Suprapubic skin (tissue), 4 donors: ENCODE measurements around the gene SPRR1A.

Experiments
- CTCF ChIP-seq, 2 donors: fragments of 200-600 bp in 1 of 2; fragments of 450-650 bp in 1 of 2; sonication (generic) in 1 of 2; IDR thresholded peaks; one replicate each; pipeline ENCODE4 v1.5.1; 2016 to 2019; ENCODE audit warnings: antibody characterized with exemption in 2 of 2, mild to moderate bottlenecking in 1 of 2, moderate library complexity in 1 of 2
- EP300 ChIP-seq: sonication (generic); formaldehyde crosslinking; IDR thresholded peaks from one replicate; pipeline ENCODE4 v1.6.1; 2017; ENCODE audit warnings: antibody characterized with exemption
- POLR2A ChIP-seq, 2 donors: fragments of 450-650 bp; IDR thresholded peaks; one replicate each; pipeline ENCODE4 v1.6.1; 2017; ENCODE audit warnings: antibody characterized with exemption in 2 of 2, mild to moderate bottlenecking in 2 of 2, moderate library complexity in 2 of 2
- POLR2AphosphoS5 ChIP-seq, 3 donors: sonication (generic); formaldehyde crosslinking; IDR thresholded peaks; one replicate each; pipeline ENCODE4 v1.6.1; 2017; ENCODE audit warnings: antibody characterized with exemption in 3 of 3

GRCh38 chr1:153024413-153024812 is 40.5 kb downstream of the SPRR1A start:
- TF ChIP-seq POLR2AphosphoS5 (IDR thresholded peaks at IDR 0.05), result no peak
- no peak for TF ChIP-seq CTCF (IDR thresholded peaks at IDR 0.05)
- no peak for TF ChIP-seq POLR2A (IDR thresholded peaks at IDR 0.05)
- TF ChIP-seq EP300, result no peak
